Raji (cell line): Measurements from ENCODE around the gene BSPRY.

ENCODE experiments used
- POLR2A ChIP-seq: IDR thresholded peaks from 2 replicates; pipeline ENCODE4 v1.6.1; 2011; ENCODE audit warnings: low read depth, low read length, control low read depth; ENCODE audit not compliant: insufficient read depth

The BSPRY gene

GRCh38 chr9:113349445-113350094 is at the start of gene BSPRY:
Gene BSPRY (plus strand): TSS chr9:113349541. CDS start chr9:113349580, 39 bp downstream.
- no peak for TF ChIP-seq POLR2A

GRCh38 chr9:113299800-113300292 is 49.5 kb upstream of the BSPRY start:
- TF ChIP-seq POLR2A = no peak

- no peak for TF ChIP-seq POLR2A
Measured at GRCh38 chr9:113301548-113301947, 47.8 kb upstream of the BSPRY start.

- no peak for TF ChIP-seq POLR2A
Measured at GRCh38 chr9:113302792-113303418, 46.4 kb upstream of the BSPRY start, which contains the start of gene RNF183. Gene RNF183 (minus strand): TSS chr9:113303376. CDS start chr9:113298184, 5,192 bp downstream.

- TF ChIP-seq POLR2A = no peak
Measured at GRCh38 chr9:113306566-113306965, 42.8 kb upstream of the BSPRY start.

GRCh38 chr9:113307396-113307975 is 41.9 kb upstream of the BSPRY start:
- TF ChIP-seq POLR2A = no peak

- no peak for TF ChIP-seq POLR2A
Measured at GRCh38 chr9:113309204-113309813, 40.0 kb upstream of the BSPRY start.

- TF ChIP-seq POLR2A = no peak
Measured at GRCh38 chr9:113310538-113310937, 38.8 kb upstream of the BSPRY start.

GRCh38 chr9:113311961-113312360 is 37.4 kb upstream of the BSPRY start:
- TF ChIP-seq POLR2A = no peak

- TF ChIP-seq POLR2A = no peak
Measured at GRCh38 chr9:113313261-113313660, 36.1 kb upstream of the BSPRY start.

GRCh38 chr9:113315231-113315630 is 34.1 kb upstream of the BSPRY start:
- TF ChIP-seq POLR2A = no peak

GRCh38 chr9:113316030-113316429 is 33.3 kb upstream of the BSPRY start:
- no peak for TF ChIP-seq POLR2A

- TF ChIP-seq POLR2A = no peak
Measured at GRCh38 chr9:113317777-113318176, 31.6 kb upstream of the BSPRY start.

GRCh38 chr9:113319054-113319453 is 30.3 kb upstream of the BSPRY start:
- TF ChIP-seq POLR2A = no peak

- TF ChIP-seq POLR2A = no peak
Measured at GRCh38 chr9:113320051-113320450, 29.3 kb upstream of the BSPRY start.

GRCh38 chr9:113322671-113323070 is 26.7 kb upstream of the BSPRY start:
- TF ChIP-seq POLR2A = no peak

GRCh38 chr9:113326230-113326629 is 23.1 kb upstream of the BSPRY start:
- TF ChIP-seq POLR2A = no peak
